ENCODE results near the gene CARD19.

CARD19 gene, protein sequence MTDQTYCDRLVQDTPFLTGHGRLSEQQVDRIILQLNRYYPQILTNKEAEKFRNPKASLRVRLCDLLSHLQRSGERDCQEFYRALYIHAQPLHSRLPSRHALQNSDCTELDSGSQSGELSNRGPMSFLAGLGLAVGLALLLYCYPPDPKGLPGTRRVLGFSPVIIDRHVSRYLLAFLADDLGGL

DNA sequence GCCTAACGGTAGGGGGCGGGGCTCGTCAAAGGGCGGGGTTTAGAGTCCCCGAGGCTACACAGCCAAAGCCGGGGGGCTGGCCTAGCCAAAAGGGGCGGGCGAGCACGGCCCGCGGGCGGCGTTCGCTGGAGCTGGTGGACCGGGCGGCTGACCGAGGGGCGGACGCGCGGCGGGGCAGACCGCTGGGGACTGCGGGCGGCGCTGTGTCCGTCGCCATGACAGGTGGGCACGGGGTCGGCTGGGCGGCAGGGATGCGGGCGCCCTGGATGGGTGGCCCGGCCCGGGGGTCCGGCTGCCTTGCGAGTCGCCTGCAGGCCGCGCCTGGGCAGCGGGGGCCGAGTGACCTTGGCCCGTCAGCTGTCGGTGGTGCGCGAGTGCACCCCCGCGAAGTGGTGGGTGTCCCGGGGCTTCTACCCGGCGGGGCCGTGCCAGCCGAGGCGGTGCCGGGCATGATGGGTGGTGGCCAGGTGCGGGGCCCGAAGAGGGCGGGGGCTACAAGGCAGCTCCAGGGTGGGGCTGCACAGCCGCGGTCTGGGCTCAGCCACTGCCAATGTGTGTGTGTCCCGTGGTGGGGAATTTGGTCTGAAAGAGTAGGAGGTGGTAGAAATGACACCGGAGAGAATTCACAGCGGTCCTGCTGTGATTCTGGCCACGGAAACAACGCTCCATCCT lies at the start of gene CARD19:
CARD19 (plus strand) TSS at position 87 of the 672 bp plus-strand sequence; CDS start at position 216, 129 bp downstream.
- peak; percentile 41 for DNase-seq (ENCODE audit: low read depth)
- TF ChIP-seq, protein P1, sequence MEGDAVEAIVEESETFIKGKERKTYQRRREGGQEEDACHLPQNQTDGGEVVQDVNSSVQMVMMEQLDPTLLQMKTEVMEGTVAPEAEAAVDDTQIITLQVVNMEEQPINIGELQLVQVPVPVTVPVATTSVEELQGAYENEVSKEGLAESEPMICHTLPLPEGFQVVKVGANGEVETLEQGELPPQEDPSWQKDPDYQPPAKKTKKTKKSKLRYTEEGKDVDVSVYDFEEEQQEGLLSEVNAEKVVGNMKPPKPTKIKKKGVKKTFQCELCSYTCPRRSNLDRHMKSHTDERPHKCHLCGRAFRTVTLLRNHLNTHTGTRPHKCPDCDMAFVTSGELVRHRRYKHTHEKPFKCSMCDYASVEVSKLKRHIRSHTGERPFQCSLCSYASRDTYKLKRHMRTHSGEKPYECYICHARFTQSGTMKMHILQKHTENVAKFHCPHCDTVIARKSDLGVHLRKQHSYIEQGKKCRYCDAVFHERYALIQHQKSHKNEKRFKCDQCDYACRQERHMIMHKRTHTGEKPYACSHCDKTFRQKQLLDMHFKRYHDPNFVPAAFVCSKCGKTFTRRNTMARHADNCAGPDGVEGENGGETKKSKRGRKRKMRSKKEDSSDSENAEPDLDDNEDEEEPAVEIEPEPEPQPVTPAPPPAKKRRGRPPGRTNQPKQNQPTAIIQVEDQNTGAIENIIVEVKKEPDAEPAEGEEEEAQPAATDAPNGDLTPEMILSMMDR (conservative IDR thresholded peaks at IDR 0.05; ENCODE audit: low read length) = no peak
- H3K4me3 ChIP-seq (ENCODE audit: low read length) = peak within 1 kb of the TSS; percentile 77

DNA sequence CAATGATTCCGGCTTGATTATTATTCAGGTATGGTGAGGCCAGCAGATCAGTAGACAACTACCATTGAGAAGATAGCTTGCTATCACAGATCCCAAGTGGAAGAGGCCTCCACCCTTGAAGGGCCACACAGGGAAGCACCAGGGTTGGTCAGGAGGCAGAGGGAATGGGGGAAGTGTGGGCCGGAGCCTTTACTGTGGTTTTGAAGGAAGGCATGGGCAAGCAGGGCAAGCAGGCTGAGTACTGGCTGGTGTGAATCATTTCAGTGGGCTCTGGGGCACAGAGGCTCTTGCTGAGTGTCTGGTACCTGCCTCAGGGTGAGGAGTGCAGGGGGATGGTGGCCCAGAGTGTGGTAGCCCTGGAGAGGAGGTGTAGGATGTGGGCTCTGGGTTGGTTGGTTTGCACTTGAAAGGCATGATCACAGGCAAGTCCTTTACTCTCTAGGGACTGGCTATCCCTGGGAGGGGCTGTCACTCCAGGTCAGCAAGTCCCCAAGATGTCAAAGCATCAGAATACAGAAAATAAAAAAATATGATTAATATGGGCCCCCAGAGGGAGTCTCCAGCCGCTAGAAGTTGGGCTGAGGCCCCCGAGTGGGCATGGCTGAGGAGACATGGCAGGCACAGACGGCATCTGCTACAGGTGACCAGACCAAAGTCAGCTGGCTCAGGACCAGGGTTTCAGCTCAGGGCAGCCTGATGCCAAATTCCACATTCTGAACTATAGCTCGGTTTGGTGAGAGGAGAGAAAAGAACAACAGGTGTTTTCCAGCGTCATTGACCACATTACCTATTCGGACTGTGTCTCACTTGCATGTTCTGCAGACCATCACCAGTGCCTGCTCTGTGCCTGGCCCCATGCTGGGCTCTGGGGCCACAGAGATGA lies 47.2 kb upstream of the CARD19 start:
- TF ChIP-seq, protein P1 (conservative IDR thresholded peaks at IDR 0.05; ENCODE audit: low read length) = no peak
- no peak for DNase-seq (ENCODE audit: low read depth)
- no peak overlapping the region for H3K4me3 ChIP-seq (ENCODE audit: low read length)

DNA sequence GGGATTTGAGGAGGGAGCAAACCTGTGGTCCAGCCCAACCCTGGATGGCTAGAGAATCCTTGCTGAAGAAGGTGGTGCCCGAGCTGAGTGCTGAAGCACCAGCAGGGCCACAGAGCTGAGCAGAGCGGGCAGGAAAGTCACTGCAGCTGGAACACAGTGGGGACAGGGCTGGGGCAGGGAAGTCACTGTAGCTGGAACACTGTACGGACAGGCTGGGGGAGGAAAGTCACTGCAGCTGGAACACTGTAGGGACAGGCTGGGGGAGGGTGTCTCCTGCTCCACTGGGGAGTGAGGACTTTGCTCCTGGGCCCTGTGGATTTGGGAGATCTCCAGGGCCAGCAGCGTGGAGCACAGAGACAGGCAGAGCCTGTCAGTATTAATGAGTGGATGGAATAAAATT lies 46.5 kb upstream of the CARD19 start:
- H3K4me3 ChIP-seq (ENCODE audit: low read length) = no peak overlapping the region
- DNase-seq (ENCODE audit: low read depth) = no peak
- TF ChIP-seq, protein P1 (conservative IDR thresholded peaks at IDR 0.05; ENCODE audit: low read length) = no peak

DNA sequence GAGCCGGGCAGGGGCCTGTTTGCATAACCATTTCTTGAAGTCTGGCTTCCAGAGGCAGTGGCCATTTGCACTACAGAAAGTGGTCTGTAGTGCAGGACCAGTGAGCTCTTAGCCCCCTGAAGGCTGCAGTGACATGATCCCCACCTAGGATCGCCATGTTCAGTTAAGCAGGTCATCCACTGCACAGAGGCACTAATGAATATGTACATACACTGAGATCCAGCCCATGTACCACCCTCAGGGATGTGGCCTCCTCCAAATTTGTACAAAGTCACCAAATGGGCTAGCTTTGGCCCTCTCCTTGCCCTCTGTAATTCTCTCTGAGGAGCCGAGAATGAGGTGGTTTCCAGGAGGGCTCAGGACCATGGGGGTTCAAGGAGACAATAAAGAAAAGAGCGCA lies 45.8 kb upstream of the CARD19 start:
- DNase-seq (ENCODE audit: low read depth) = no peak
- TF ChIP-seq, protein P1 (conservative IDR thresholded peaks at IDR 0.05; ENCODE audit: low read length) = no peak

DNA sequence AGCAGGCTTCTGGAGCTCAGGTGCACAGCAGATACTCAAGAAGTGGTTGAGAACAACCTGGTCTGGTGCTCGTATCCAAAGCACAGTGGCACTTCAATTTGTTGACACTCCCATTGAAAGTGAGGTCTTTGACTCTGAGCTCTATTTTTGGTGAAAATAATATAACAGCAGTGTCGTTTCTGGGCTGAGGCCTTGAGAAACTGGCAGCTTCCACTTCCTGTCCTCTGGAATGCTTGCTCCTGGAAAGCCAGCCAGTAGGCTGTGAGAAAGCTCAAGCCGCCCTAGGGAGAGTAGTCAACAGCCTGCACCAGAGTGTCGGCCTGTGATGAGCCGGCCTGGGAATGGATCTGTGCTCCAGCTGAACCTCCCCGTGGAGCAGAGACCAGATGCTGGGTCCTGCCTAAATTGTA lies 44.3 kb upstream of the CARD19 start:
- no peak overlapping the region for H3K4me3 ChIP-seq (ENCODE audit: low read length)
- TF ChIP-seq, protein P1 (conservative IDR thresholded peaks at IDR 0.05; ENCODE audit: low read length) = no peak
- DNase-seq (ENCODE audit: low read depth) = peak; percentile 74

More for the DNA sequence above, 45.8 kb upstream of the CARD19 start:
- no peak overlapping the region for H3K4me3 ChIP-seq (ENCODE audit: low read length)

DNA sequence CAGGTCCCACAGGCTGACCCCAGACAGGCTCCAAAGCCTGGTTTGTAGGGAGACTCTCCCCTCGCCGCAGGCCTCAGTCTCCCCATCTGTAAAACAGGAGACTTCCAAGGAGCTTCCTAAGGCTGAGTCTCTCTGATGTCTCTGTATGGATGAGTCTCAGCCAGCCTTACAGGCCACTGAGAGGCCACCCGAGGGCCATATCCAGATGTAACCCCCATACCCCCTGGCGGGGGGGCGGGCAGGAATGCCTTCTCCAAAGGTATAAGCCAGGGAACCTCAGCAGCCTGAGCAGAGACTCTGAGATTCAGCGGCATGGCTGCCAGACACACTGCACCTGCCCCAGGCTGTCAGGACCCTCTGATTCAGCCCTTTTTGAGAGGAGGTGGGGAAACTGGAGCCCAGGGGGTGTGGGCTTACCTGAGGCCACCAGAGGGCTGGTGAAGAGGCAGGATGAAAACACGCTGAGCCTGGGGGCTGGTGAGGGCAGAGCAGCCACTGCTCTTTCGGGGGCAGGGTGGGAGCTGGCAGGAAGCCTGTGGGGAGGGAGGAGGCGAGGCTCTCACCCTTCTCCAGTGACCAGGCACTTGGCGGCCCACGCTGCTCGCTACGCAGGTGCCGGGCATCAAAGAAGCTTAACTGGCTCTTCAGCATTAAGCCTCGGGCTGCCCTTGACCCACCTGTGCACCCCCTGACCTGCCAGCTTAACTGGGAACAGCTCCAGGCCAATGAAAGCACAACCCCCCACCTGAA lies 43.1 kb upstream of the CARD19 start:
- H3K4me3 ChIP-seq (ENCODE audit: low read length) = no peak overlapping the region
- TF ChIP-seq, protein P1 (conservative IDR thresholded peaks at IDR 0.05; ENCODE audit: low read length) = no peak
- DNase-seq (ENCODE audit: low read depth) = no peak
